ENCODE data around the gene TCF20. TPM values are rescaled to one million over a fixed set of nuclear protein-coding genes. Genes with fewer than 3 reads are reported as not detected.
A peak's percentile ranks its signal among the peaks of the same experiment; 100 is the strongest.

Gene TCF20
- total RNA-seq, 4 donors from 2014 or later = 47.6 to 82.4 (median 68.7) TPM

- TF ChIP-seq CTCF (IDR thresholded peaks at IDR 0.05) = no peak
- TF ChIP-seq POLR2A (IDR thresholded peaks at IDR 0.05) = no peak
- Histone ChIP-seq H3K9me3 (no peaks in the 10 kb centered on the region), H3K27ac (no peak overlapping the region), H3K4me1 (peaks cover 25 to 36% of the 10 kb centered on the region in 2 donors), H3K4me3 (replicated peaks in 1 of 3) (no peak overlapping the region), H3K36me3 (no peaks in the 10 kb centered on the region), H3K27me3 (no peaks in the 10 kb centered on the region)
- intact Hi-C loops (cut with DNase I) = no loop called here
- WGBS, 2 donors = 40 to 59% methylated on average over 4 of the region's 4 CpGs
- DNase-seq = peak; percentile 31 to 48
These were observed 7.5 kb downstream of the TCF20 start for GRCh38 chr22:42262964-42263363.

GRCh38 chr22:42261296-42261695 is 9.2 kb downstream of the TCF20 start:
- no peak for DNase-seq
- no peaks in the 10 kb centered on the region for H3K9me3 ChIP-seq
- no peak overlapping the region for H3K4me3 ChIP-seq (replicated peaks in 1 of 3)
- no peaks in the 10 kb centered on the region for H3K36me3 ChIP-seq
- TF ChIP-seq POLR2A (IDR thresholded peaks at IDR 0.05) (no peak), CTCF (IDR thresholded peaks at IDR 0.05) (no peak)
- intact Hi-C loops (cut with DNase I) = no loop called here
- peaks cover 27 to 39% of the 10 kb centered on the region in 2 donors for H3K4me1 ChIP-seq
- WGBS, 2 donors = 69 to 76% methylated on average over 1 of the region's 1 CpG
- H3K27me3 ChIP-seq = no peaks in the 10 kb centered on the region
- H3K27ac ChIP-seq = no peak overlapping the region

- no peak overlapping the region for H3K4me3 ChIP-seq (replicated peaks in 1 of 3)
- no peaks in the 10 kb centered on the region for H3K36me3 ChIP-seq
- TF ChIP-seq POLR2A (IDR thresholded peaks at IDR 0.05) (no peak), CTCF (IDR thresholded peaks at IDR 0.05) (no peak)
- WGBS, 2 donors = 70 to 71% methylated on average over 5 of the region's 5 CpGs
- H3K4me1 ChIP-seq = peaks cover 18 to 26% of the 10 kb centered on the region in 2 donors
- H3K27me3 ChIP-seq = no peaks in the 10 kb centered on the region
- intact Hi-C loops (cut with DNase I) = no loop called here
- H3K9me3 ChIP-seq = no peaks in the 10 kb centered on the region
- no peak overlapping the region for H3K27ac ChIP-seq
- DNase-seq = no peak
These were observed 12.3 kb downstream of the TCF20 start for GRCh38 chr22:42258126-42258525.

GRCh38 chr22:42257386-42257785 is 13.1 kb downstream of the TCF20 start:
- H3K27ac ChIP-seq = no peak overlapping the region
- WGBS, 2 donors = 91 to 92% methylated on average over 2 of the region's 2 CpGs
- TF ChIP-seq POLR2A (IDR thresholded peaks at IDR 0.05) (no peak), CTCF (IDR thresholded peaks at IDR 0.05) (no peak)
- H3K9me3 ChIP-seq = no peaks in the 10 kb centered on the region
- no peaks in the 10 kb centered on the region for H3K36me3 ChIP-seq
- no peak overlapping the region for H3K4me3 ChIP-seq (replicated peaks in 1 of 3)
- DNase-seq = no peak
- no peaks in the 10 kb centered on the region for H3K27me3 ChIP-seq
- intact Hi-C loops (cut with DNase I) = no loop called here
- peaks cover 16 to 20% of the 10 kb centered on the region in 2 donors for H3K4me1 ChIP-seq

GRCh38 chr22:42256930-42257329 is 13.5 kb downstream of the TCF20 start:
- H3K36me3 ChIP-seq = no peaks in the 10 kb centered on the region
- WGBS, 2 donors = 92 to 93% methylated on average over 5 of the region's 5 CpGs
- H3K27me3 ChIP-seq = no peaks in the 10 kb centered on the region
- peaks cover 16 to 20% of the 10 kb centered on the region in 2 donors for H3K4me1 ChIP-seq
- H3K27ac ChIP-seq = no peak overlapping the region
- no peak overlapping the region for H3K4me3 ChIP-seq (replicated peaks in 1 of 3)
- TF ChIP-seq POLR2A (IDR thresholded peaks at IDR 0.05) (no peak), CTCF (IDR thresholded peaks at IDR 0.05) (no peak)
- no peaks in the 10 kb centered on the region for H3K9me3 ChIP-seq
- intact Hi-C loops (cut with DNase I) = no loop called here
- DNase-seq = no peak
